Measurements from ENCODE around the gene GRK5.

- no peak for TF ChIP-seq CTCF (IDR thresholded peaks at IDR 0.05)
- TF ChIP-seq ZFX (IDR thresholded peaks at IDR 0.05; ENCODE audit: borderline replicate concordance), result no peak
These were observed 191.6 kb downstream of the GRK5 start for GRCh38 chr10:119398996-119399395.
